ENCODE measurements around the gene SPRR2D. TPM values are rescaled to one million over a fixed set of nuclear protein-coding genes. Genes with fewer than 3 reads are reported as not detected.
"Not testable (repeated sequence)": the region's sequence is repeated elsewhere in the genome, so short reads cannot be mapped to it uniquely, and the experiment has no call there.

The SPRR2D gene
- total RNA-seq, 4 donors from 2014 or later = 1.2 to 22.4 (median 10.6) TPM; not detected in 1

DNA sequence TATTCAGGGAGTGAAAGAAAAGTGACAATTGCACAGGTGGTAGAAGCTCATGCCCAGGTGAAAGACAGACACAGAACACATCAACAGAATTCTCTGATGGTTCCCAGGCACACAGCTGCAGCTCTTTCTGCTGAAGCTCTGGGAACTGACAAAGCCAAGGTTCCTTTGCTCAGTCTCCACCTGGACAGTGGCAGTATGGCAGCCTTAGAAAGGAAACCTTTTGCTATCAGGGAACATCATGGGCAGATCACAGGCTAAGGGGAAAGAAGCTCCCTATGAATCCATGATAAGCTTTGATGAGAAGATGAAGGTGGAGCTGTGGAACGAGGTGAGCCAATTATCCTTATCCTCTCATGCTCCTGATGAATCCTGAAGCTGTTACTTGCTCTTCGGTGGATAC, 29.3 kb upstream of the SPRR2D start:
- 49 to 100% methylated on average over 1 to 2 of the region's 2 CpGs for WGBS, 2 donors (ENCODE audit: low coverage in 1 of 2)
- no peaks in the 10 kb centered on the region for H3K36me3 ChIP-seq
- H3K4me3 ChIP-seq = no peak overlapping the region
- no peak overlapping the region for H3K27ac ChIP-seq
- no peaks in the 10 kb centered on the region for H3K9me3 ChIP-seq
- no peak for ATAC-seq
- TF ChIP-seq POLR2A (IDR thresholded peaks at IDR 0.05) = no peak
- H3K27me3 ChIP-seq = no peaks in the 10 kb centered on the region
- no peaks in the 10 kb centered on the region for H3K4me1 ChIP-seq

DNA sequence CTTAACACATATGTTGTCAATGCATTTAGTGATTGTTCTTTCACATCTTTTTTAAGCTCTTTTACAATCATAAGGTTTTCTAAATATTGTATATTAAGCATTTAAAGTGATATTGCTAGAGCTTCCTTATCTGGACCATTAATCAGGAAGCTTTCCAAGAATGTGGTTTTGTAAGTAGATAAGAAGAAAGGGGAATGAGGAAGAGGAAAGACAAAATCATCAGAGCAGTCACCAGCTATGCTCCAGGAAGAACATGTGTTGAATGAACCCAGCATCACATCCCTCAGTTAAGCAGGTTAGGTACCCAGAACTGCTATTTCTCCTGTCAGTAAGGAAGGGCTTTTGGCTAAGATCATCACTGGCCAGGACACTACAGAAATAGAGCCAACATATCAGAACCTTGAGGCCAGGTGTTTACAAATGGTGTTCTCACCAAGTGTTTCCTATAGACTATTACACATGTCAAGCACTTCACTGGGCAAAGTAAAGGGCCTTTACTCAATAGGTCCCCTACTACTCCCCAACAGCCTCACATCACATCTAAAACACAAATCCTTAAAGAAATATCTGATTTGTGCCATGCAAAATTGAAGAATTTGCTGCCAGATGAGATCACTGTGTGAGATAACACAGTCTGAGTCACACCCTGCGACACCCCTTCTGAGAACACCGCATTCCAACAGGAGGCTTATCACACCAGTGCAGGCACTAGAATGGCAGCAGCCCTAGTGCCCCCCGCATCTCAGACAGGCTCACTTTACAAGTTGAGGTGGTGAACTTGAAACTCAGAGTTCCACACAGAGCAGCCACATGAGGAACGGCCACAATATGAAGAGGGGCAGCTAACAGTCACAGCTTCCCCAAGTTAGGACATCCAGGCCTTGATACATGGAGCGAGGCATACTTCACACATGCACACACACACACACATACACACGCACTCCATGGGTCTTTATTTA, 18.2 kb upstream of the SPRR2D start:
- H3K27me3 ChIP-seq = no peaks in the 10 kb centered on the region
- H3K9me3 ChIP-seq = no peaks in the 10 kb centered on the region
- H3K4me3 ChIP-seq = no peak overlapping the region
- 59 to 75% methylated on average over 3 to 6 of the region's 6 CpGs for WGBS, 2 donors (ENCODE audit: low coverage in 1 of 2)
- TF ChIP-seq POLR2A (IDR thresholded peaks at IDR 0.05) = no peak
- TF ChIP-seq EP300 (IDR thresholded peaks at IDR 0.05) = no peak
- TF ChIP-seq, protein P1, sequence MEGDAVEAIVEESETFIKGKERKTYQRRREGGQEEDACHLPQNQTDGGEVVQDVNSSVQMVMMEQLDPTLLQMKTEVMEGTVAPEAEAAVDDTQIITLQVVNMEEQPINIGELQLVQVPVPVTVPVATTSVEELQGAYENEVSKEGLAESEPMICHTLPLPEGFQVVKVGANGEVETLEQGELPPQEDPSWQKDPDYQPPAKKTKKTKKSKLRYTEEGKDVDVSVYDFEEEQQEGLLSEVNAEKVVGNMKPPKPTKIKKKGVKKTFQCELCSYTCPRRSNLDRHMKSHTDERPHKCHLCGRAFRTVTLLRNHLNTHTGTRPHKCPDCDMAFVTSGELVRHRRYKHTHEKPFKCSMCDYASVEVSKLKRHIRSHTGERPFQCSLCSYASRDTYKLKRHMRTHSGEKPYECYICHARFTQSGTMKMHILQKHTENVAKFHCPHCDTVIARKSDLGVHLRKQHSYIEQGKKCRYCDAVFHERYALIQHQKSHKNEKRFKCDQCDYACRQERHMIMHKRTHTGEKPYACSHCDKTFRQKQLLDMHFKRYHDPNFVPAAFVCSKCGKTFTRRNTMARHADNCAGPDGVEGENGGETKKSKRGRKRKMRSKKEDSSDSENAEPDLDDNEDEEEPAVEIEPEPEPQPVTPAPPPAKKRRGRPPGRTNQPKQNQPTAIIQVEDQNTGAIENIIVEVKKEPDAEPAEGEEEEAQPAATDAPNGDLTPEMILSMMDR (IDR thresholded peaks at IDR 0.05) = no peak
- TF ChIP-seq POLR2AphosphoS5 (IDR thresholded peaks at IDR 0.05) = no peak
- no peak for ATAC-seq
- H3K36me3 ChIP-seq = no peaks in the 10 kb centered on the region
- H3K4me1 ChIP-seq = no peaks in the 10 kb centered on the region
- no peak overlapping the region for H3K27ac ChIP-seq

DNA sequence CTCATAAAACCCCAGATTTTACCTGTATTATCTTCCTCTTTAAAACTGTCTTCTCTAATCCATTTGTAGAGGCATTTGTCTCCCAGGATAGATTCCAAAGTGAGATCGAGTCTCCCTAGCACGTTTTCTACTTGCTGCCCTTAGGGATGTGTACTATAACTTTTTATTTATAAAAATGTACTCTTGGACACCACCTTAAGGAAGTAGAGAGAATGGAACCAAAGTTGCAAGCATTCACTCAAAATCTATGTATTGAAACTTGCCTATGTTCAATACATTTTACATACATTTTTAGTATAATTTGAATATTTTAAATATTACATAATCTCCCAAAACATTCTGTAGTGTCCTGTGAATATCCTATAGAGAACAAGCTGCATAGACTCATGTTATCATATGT, 17.2 kb upstream of the SPRR2D start:
- TF ChIP-seq POLR2A (IDR thresholded peaks at IDR 0.05) = no peak
- TF ChIP-seq POLR2AphosphoS5 (IDR thresholded peaks at IDR 0.05) = no peak
- TF ChIP-seq EP300 (IDR thresholded peaks at IDR 0.05) = no peak
- Histone ChIP-seq H3K4me1 (no peaks in the 10 kb centered on the region), H3K4me3 (no peak overlapping the region), H3K27me3 (no peaks in the 10 kb centered on the region), H3K36me3 (no peaks in the 10 kb centered on the region), H3K27ac (no peak overlapping the region), H3K9me3 (no peaks in the 10 kb centered on the region)
- 20 to 51% methylated on average over 1 to 2 of the region's 2 CpGs for WGBS, 2 donors (ENCODE audit: low coverage in 1 of 2)
- no peak for ATAC-seq

DNA sequence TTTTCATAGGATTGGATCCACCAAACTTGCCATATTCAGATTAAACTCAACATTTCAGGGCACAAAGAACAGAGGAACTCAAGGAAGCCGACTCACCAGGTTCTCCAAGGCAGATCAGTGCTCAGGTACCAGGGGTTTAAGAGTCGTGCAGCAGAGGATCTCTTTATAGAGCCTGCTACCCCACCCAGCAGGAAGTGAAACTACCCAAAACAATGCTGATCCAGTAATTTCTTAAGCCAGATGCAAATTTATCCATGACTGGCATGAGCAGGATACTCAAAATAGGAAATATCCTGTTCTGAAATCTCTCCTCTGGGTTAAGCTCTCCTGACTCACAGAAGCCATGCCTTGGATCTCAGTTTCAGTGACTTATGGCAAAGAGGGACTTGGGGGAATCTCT, 16.5 kb upstream of the SPRR2D start, which contains the start of gene SPRR2A:
Gene SPRR2A, minus strand, starts transcription at position 138 of the 400 bp plus-strand sequence. CDS start 777 bp downstream, outside the sequence.
- H3K9me3 ChIP-seq = no peaks in the 10 kb centered on the region
- no peak for ATAC-seq
- H3K36me3 ChIP-seq = no peaks in the 10 kb centered on the region
- TF ChIP-seq POLR2AphosphoS5 (IDR thresholded peaks at IDR 0.05) (no peak), EP300 (IDR thresholded peaks at IDR 0.05) (no peak), POLR2A (IDR thresholded peaks at IDR 0.05) (no peak)
- TF ChIP-seq, protein P1 (IDR thresholded peaks at IDR 0.05) = no peak
- no peak within 1 kb of the TSS for H3K4me3 ChIP-seq
- H3K4me1 ChIP-seq = no peaks in the 10 kb centered on the region
- no peaks in the 10 kb centered on the region for H3K27me3 ChIP-seq
- H3K27ac ChIP-seq = no peak within 1 kb of the TSS
- WGBS, 2 donors (ENCODE audit: low coverage in 1 of 2) = 72% methylated on average over 2 of the region's 2 CpGs; no CpG with 5 or more reads in 1 of the 2 donors

DNA sequence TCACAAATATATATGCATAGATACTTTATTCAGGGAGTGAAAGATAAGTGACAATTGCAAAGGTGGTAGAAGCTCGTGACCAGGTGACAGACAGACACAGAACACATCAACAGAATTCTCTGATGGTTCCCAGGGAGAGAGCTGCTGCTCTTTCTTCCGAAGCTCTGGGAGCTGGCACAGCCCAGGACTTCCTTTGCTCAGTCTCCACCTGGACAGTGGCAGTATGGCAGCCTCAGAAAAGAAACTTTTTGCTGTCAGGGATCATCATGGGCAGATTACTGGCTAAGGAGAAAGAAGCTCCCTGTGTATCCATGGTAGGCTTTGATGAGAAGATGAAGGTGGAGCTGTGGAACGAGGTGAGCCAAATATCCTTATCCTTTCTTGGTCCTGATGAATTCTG, 15.2 kb upstream of the SPRR2D start:
- H3K4me3 ChIP-seq, H3K36me3 ChIP-seq, H3K27me3 ChIP-seq, H3K9me3 ChIP-seq, ATAC-seq, H3K27ac ChIP-seq, H3K4me1 ChIP-seq: not testable (repeated sequence)
- WGBS, 2 donors (ENCODE audit: low coverage in 1 of 2) = 39 to 57% methylated on average over 3 of the region's 3 CpGs

DNA sequence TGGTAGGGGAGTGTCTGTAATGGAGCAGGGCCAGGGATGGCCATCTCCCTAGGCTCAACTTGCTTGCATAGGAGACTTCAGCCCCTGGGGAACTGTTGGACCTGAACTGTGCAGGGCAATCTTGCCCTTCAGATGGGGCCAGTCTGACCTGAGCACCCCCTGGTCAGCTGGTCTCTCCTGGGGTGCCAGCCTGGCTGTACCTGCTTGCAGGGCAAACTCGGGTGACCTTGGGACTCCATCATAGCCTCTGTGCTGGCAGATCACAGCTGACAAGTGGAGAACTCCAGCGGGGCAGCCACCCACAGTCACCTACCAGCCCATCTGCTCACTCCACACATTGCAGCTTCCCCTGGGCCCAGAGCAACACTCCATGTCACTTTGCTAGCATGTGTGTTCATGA, 8.3 kb upstream of the SPRR2D start:
- H3K27me3 ChIP-seq = peaks cover 5% of the 10 kb centered on the region
- H3K4me1 ChIP-seq = no peaks in the 10 kb centered on the region
- ATAC-seq = no peak
- no peak for TF ChIP-seq POLR2AphosphoS5 (IDR thresholded peaks at IDR 0.05)
- TF ChIP-seq, protein P1 (IDR thresholded peaks at IDR 0.05) = no peak
- no peak for TF ChIP-seq POLR2A (IDR thresholded peaks at IDR 0.05)
- no peaks in the 10 kb centered on the region for H3K36me3 ChIP-seq
- H3K9me3 ChIP-seq = peaks cover 0 to 12% (median 0%) of the 10 kb centered on the region in 3 donors
- no peak overlapping the region for H3K27ac ChIP-seq
- H3K4me3 ChIP-seq = no peak overlapping the region
- 100% methylated on average over 1 of the region's 2 CpGs; no CpG with 5 or more reads in 1 of the 2 donors for WGBS, 2 donors (ENCODE audit: low coverage in 1 of 2)
